DOHH2 (cell line): ENCODE results near the gene AMFR.

ENCODE experiments used
- H3F3A ChIP-seq: fragments of 200-600 bp; sonication (generic), shearing (Covaris generic); 2 replicates; pipeline ENCODE4 v1.6.0; 2016; ENCODE audit warnings: antibody characterized with exemption, mild to moderate bottlenecking; ENCODE audit not compliant: control insufficient read depth, insufficient read depth
- H3K27ac ChIP-seq: fragments of 200-600 bp; sonication (generic); 2 replicates; pipeline ENCODE4 v1.5.1; 2014; ENCODE audit warnings: low read depth, mild to moderate bottlenecking, low read length, moderate library complexity
- H3K27me3 ChIP-seq: fragments of 200-600 bp; sonication (generic); 2 replicates; pipeline ENCODE4 v1.6.1; 2014; ENCODE audit warnings: mild to moderate bottlenecking, low read length, mixed read lengths; ENCODE audit not compliant: control insufficient read depth
- H3K36me3 ChIP-seq: fragments of 200-600 bp; sonication (generic); 2 replicates; pipeline ENCODE4 v1.6.1; 2014; ENCODE audit warnings: mild to moderate bottlenecking, low read length, moderate library complexity, mixed read lengths; ENCODE audit not compliant: control insufficient read depth
- H3K4me1 ChIP-seq: fragments of 200-600 bp; sonication (generic); 2 replicates; pipeline ENCODE4 v1.6.1; 2014; ENCODE audit warnings: mild to moderate bottlenecking, low read length, mixed read lengths; ENCODE audit not compliant: control insufficient read depth
- H3K4me2 ChIP-seq: fragments of 200-600 bp; sonication (generic); 2 replicates; pipeline ENCODE4 v1.6.0; 2014; ENCODE audit warnings: mild to moderate bottlenecking, low read length, moderate library complexity
- H3K4me3 ChIP-seq: fragments of 200-600 bp; sonication (generic); 2 replicates; pipeline ENCODE4 v1.5.1; 2014; ENCODE audit warnings: mild to moderate bottlenecking, low read length, mixed read lengths
- H3K79me2 ChIP-seq: fragments of 200-600 bp; sonication (generic); 2 replicates; pipeline ENCODE4 v1.6.1; 2014; ENCODE audit warnings: mild to moderate bottlenecking, low read length, mixed read lengths; ENCODE audit not compliant: control insufficient read depth
- H3K9me2 ChIP-seq: fragments of 200-600 bp; sonication (generic); replicated peaks from 2 replicates; pipeline ENCODE4 v1.6.1; 2014; ENCODE audit warnings: mild to moderate bottlenecking, low read length, mixed read lengths; ENCODE audit not compliant: control insufficient read depth
- H3K9me3 ChIP-seq: fragments of 200-600 bp; sonication (generic); 2 replicates; pipeline ENCODE4 v1.6.1; 2014; ENCODE audit warnings: antibody characterized with exemption, low read length, mixed read lengths; ENCODE audit not compliant: control insufficient read depth, insufficient read depth
- H4K20me1 ChIP-seq: fragments of 200-600 bp; sonication (generic); 2 replicates; pipeline ENCODE4 v1.6.0; 2014; ENCODE audit warnings: low read depth, mild to moderate bottlenecking, antibody characterized with exemption, low read length, moderate library complexity; ENCODE audit not compliant: control insufficient read depth, insufficient read depth
- EZH2phosphoT487 ChIP-seq: fragments of 200-600 bp; sonication (generic); IDR thresholded peaks from 2 replicates; pipeline ENCODE4 v1.6.1; 2017; ENCODE audit warnings: borderline replicate concordance, mild to moderate bottlenecking, antibody characterized with exemption, low read length, moderate library complexity, mixed read lengths
- TF ChIP-seq, protein P1 (sequence below): fragments of 200-600 bp; sonication (generic); IDR thresholded peaks from one replicate; pipeline ENCODE4 v1.5.1; 2014; ENCODE audit warnings: antibody characterized with exemption, mild to moderate bottlenecking, low read depth, low read length; ENCODE audit not compliant: poor library complexity, severe bottlenecking

Gene AMFR

DNA sequence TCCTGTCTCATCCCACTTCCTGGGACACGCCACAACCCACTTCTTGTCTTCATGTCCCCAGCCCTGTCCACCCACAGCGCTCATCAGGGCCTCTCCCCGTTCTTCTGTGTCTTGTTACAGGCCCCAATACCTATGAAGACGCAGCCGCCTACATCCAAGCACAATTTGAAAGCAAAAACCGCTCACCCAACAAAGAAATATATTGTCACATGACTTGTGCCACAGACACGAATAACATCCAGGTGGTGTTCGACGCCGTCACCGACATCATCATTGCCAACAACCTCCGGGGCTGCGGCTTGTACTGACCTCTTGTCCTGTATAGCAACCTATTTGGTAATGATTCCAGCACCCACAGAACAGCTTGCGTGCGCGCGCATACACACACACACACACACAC, 70.6 kb downstream of the AMFR start:
- Histone ChIP-seq H4K20me1 (no peaks in the 10 kb centered on the region), H3K4me2 (no peak overlapping the region), H3K27ac (no peak overlapping the region), H3K36me3 (no peaks in the 10 kb centered on the region), H3K79me2 (no peaks in the 10 kb centered on the region), H3K4me3 (no peak overlapping the region), H3K27me3 (peaks cover 3% of the 10 kb centered on the region; the same call in 1 of the 2 replicates), H3K4me1 (peaks cover 26% of the 10 kb centered on the region), H3K9me3 (no peaks in the 10 kb centered on the region), H3F3A (peaks cover 12% of the 10 kb centered on the region), H3K9me2 (no peaks in the 10 kb centered on the region)
- TF ChIP-seq, protein P1, sequence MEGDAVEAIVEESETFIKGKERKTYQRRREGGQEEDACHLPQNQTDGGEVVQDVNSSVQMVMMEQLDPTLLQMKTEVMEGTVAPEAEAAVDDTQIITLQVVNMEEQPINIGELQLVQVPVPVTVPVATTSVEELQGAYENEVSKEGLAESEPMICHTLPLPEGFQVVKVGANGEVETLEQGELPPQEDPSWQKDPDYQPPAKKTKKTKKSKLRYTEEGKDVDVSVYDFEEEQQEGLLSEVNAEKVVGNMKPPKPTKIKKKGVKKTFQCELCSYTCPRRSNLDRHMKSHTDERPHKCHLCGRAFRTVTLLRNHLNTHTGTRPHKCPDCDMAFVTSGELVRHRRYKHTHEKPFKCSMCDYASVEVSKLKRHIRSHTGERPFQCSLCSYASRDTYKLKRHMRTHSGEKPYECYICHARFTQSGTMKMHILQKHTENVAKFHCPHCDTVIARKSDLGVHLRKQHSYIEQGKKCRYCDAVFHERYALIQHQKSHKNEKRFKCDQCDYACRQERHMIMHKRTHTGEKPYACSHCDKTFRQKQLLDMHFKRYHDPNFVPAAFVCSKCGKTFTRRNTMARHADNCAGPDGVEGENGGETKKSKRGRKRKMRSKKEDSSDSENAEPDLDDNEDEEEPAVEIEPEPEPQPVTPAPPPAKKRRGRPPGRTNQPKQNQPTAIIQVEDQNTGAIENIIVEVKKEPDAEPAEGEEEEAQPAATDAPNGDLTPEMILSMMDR, result no peak
- TF ChIP-seq EZH2phosphoT487, result no peak

DNA sequence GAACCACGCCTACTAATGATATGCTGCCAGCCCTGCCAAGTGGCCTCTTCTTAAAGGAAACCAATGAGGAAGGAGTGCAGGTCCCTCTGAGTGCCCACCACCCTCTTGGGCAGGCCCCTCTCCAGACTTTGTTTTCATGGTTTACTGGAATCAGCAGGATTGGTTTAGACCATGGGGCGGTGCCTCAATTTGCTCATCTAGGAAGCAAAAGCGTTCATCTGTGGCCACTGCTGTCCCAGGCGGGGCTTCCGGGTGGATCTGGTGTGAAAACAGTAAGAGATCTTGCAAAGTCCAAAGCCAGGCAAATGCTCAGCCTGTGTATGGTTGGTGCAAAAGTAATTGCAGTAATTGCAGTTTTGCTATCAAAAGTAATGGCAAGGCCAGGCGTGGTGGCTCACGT, 71.3 kb downstream of the AMFR start:
- Histone ChIP-seq H3F3A (peaks cover 11% of the 10 kb centered on the region), H3K27me3 (peaks cover 3% of the 10 kb centered on the region; the same call in 1 of the 2 replicates), H4K20me1 (no peaks in the 10 kb centered on the region), H3K36me3 (no peaks in the 10 kb centered on the region), H3K4me3 (no peak overlapping the region), H3K79me2 (no peaks in the 10 kb centered on the region), H3K4me1 (peaks cover 26% of the 10 kb centered on the region), H3K9me2 (no peaks in the 10 kb centered on the region), H3K4me2 (no peak overlapping the region), H3K27ac (no peak overlapping the region), H3K9me3 (no peaks in the 10 kb centered on the region)
- TF ChIP-seq, protein P1, result no peak
- no peak for TF ChIP-seq EZH2phosphoT487

DNA sequence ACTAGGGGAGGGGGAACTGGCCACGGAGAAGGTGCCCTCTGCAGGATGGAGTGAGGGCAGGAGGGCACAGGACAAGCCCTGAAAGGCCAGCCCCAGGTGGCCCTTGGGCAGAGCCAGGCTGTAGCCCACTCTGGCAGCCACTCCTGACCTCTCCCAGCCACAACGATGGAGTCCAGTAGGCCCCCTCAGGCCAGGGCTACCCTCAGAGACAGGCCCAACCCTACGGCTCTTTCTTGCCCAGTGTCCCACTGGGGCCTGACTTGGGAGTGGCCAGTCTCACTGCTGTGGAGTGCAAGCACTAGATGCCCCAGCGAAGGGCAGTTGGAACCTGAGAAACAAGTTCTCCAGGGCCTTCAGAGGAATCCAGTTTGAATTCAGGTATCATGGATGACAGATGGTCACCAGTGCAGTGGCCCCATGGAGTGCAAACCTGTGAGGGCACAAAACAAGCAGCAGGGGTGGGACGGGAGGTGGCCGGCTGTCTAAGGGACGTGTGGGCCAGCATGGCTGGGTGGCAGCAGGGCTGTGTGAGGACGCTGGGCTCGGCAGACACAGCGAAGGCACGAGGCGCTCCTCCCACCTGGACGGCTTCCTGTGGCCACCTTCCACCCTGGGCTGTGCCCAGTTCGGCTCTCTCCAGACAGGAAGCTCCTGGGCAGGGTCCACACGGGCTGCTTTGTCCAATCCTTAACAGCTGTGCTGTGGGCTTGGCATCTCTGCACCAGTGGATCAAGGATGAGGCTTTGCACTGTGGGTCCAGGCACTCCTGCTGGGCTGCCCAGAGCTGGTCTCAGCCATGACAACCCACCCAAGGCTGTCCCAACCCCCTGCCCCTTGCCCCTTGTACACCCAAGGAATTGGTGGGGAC, 72.1 kb downstream of the AMFR start:
- no peak overlapping the region for H3K4me3 ChIP-seq
- H3K4me1 ChIP-seq, result peaks cover 24% of the 10 kb centered on the region
- H3K9me3 ChIP-seq, result no peaks in the 10 kb centered on the region
- no peak overlapping the region for H3K4me2 ChIP-seq
- H3K27ac ChIP-seq, result no peak overlapping the region
- H3K9me2 ChIP-seq, result no peaks in the 10 kb centered on the region
- no peaks in the 10 kb centered on the region for H3K36me3 ChIP-seq
- no peak for TF ChIP-seq EZH2phosphoT487
- TF ChIP-seq, protein P1, result no peak
- peaks cover 4% of the 10 kb centered on the region; the same call in 1 of the 2 replicates for H3F3A ChIP-seq
- no peaks in the 10 kb centered on the region for H4K20me1 ChIP-seq
- no peaks in the 10 kb centered on the region for H3K79me2 ChIP-seq
- H3K27me3 ChIP-seq, result peaks cover 3% of the 10 kb centered on the region; the same call in 1 of the 2 replicates
